H1 (cell line): ENCODE measurements around the gene SLX4IP. TPM values are rescaled to one million over a fixed set of nuclear protein-coding genes. Genes with fewer than 3 reads are reported as not detected.

Source experiments
- ASH2L ChIP-seq: fragments of 200-600, 300-600 bp; sonication (generic); IDR thresholded peaks from one replicate; pipeline ENCODE4 v1.7.1; 2017; ENCODE audit warnings: low read length
- CEBPB ChIP-seq: IDR thresholded peaks from 2 replicates; pipeline ENCODE4 v1.6.1; 2012; ENCODE audit warnings: low read depth, low read length
- CHD1 ChIP-seq: IDR thresholded peaks from 2 replicates; pipeline ENCODE4 v1.6.1; 2012; ENCODE audit warnings: low read depth, low read length, improper control_type of control experiment
- CHD2 ChIP-seq: IDR thresholded peaks from 2 replicates; pipeline ENCODE4 v1.6.1; 2012; ENCODE audit warnings: low read length, improper control_type of control experiment
- CREB1 ChIP-seq: IDR thresholded peaks from 2 replicates; pipeline ENCODE4 v1.6.1; 2012; ENCODE audit warnings: inconsistent platforms
- EZH2 ChIP-seq: fragments of 200-600 bp; sonication (generic); IDR thresholded peaks from 2 replicates; pipeline ENCODE4 v1.7.1; 2012; ENCODE audit warnings: low read depth, mild to moderate bottlenecking, moderate library complexity, low read length, inconsistent platforms; ENCODE audit not compliant: severe bottlenecking
- GTF2F1 ChIP-seq: IDR thresholded peaks from 2 replicates; pipeline ENCODE4 v1.6.1; 2012; ENCODE audit warnings: low read depth, low read length, improper control_type of control experiment, borderline replicate concordance
- HDAC2 ChIP-seq, 2 experiments: fragments of 300-600 bp in 1 of 2; sonication (generic) in 1 of 2; IDR thresholded peaks; 2 replicates each; pipeline ENCODE4 v1.6.1; 2011 to 2012; ENCODE audit warnings: low read depth in 2 of 2, low read length in 2 of 2, mild to moderate bottlenecking in 2 of 2, moderate library complexity in 2 of 2, borderline replicate concordance in 1 of 2, inconsistent platforms in 1 of 2
- HDAC6 ChIP-seq: IDR thresholded peaks from one replicate; pipeline ENCODE4 v1.7.1; 2012; ENCODE audit warnings: low read depth, mild to moderate bottlenecking, inconsistent platforms, low read length, moderate library complexity
- JUND ChIP-seq: IDR thresholded peaks from 2 replicates; pipeline ENCODE4 v1.6.1; 2011; ENCODE audit warnings: mild to moderate bottlenecking, improper control_type of control experiment, low read length
- KDM1A ChIP-seq: fragments of 200-600, 300-600 bp; sonication (generic); IDR thresholded peaks from 2 replicates; pipeline ENCODE4 v1.7.1; 2016; ENCODE audit warnings: mild to moderate bottlenecking, low read length, borderline replicate concordance
- NRF1 ChIP-seq: IDR thresholded peaks from 2 replicates; pipeline ENCODE4 v1.6.1; 2011; ENCODE audit warnings: mild to moderate bottlenecking, low read depth, low read length, improper control_type of control experiment
- POLR2AphosphoS5 ChIP-seq: IDR thresholded peaks from 2 replicates; pipeline ENCODE4 v1.6.1; 2011; ENCODE audit warnings: low read depth, low read length
- RAD21 ChIP-seq, 2 experiments: IDR thresholded peaks in 1 of 2; conservative IDR thresholded peaks in 1 of 2; 2 replicates each; pipeline ENCODE4 v1.6.1; 2011; ENCODE audit warnings: low read depth in 2 of 2, low read length in 2 of 2, improper control_type of control experiment in 1 of 2, inconsistent platforms in 1 of 2, mild to moderate bottlenecking in 1 of 2, moderate library complexity in 1 of 2
- RFX5 ChIP-seq: IDR thresholded peaks from 2 replicates; pipeline ENCODE4 v1.6.1; 2011; ENCODE audit warnings: low read depth, low read length, improper control_type of control experiment, borderline replicate concordance
- RNF2 ChIP-seq: fragments of 200-900, 300-1000 bp; sonication (generic); IDR thresholded peaks from 2 replicates; pipeline ENCODE4 v1.7.1; 2016; ENCODE audit warnings: borderline replicate concordance, low read depth, mild to moderate bottlenecking, antibody characterized with exemption, low read length; ENCODE audit not compliant: poor library complexity, severe bottlenecking; ENCODE audit errors: missing control alignments
- SAP30 ChIP-seq: fragments of 300-600 bp; sonication (generic); IDR thresholded peaks from 2 replicates; pipeline ENCODE4 v1.7.1; 2012; ENCODE audit warnings: low read length, moderate library complexity, mild to moderate bottlenecking, inconsistent platforms; ENCODE audit not compliant: insufficient read depth, insufficient replicate concordance
- SIX5 ChIP-seq: IDR thresholded peaks from 2 replicates; pipeline ENCODE4 v1.6.1; 2011; ENCODE audit warnings: mild to moderate bottlenecking, low read depth, low read length
- SP4 ChIP-seq: IDR thresholded peaks from 2 replicates; pipeline ENCODE4 v1.6.1; 2012; ENCODE audit warnings: low read length, inconsistent platforms
- SRF ChIP-seq: IDR thresholded peaks from 2 replicates; pipeline ENCODE4 v1.6.1; 2011; ENCODE audit warnings: mild to moderate bottlenecking, low read depth, low read length, moderate library complexity
- TAF1 ChIP-seq: IDR thresholded peaks from 2 replicates; pipeline ENCODE4 v1.6.1; 2011; ENCODE audit warnings: mild to moderate bottlenecking, low read depth, low read length
- TBP ChIP-seq: IDR thresholded peaks from 2 replicates; pipeline ENCODE4 v1.6.1; 2011; ENCODE audit warnings: low read depth, low read length, improper control_type of control experiment
- USF2 ChIP-seq: IDR thresholded peaks from 2 replicates; pipeline ENCODE4 v1.6.1; 2011; ENCODE audit warnings: low read length, improper control_type of control experiment
- ZNF274 ChIP-seq: IDR thresholded peaks from 2 replicates; pipeline ENCODE4 v1.7.0; 2012; ENCODE audit warnings: low read length, borderline replicate concordance; ENCODE audit errors: extremely low read depth
- polyA plus RNA-seq, 7 experiments: library from polyadenylated mRNA; depleted of rRNA in 3 of 7; stranded (reverse) in 5 of 7; unstranded in 2 of 7; fragments of >200 nt in 5 of 7; fragments of 200-250 nt in 2 of 7; gene quantifications; 1 replicate in 5 of 7; 2 replicates in 1 of 7; 4 replicates in 1 of 7; pipeline versions ENCODE4 v1.2.1 to v1.2.3, GENCODE V29; 2011 to 2013; ENCODE audit warnings: missing spikeins in 2 of 7, mixed read lengths in 2 of 7
- total RNA-seq: library from RNA; stranded (reverse); fragmentation: NEBNext Ultra II Directional; extraction: Animal tissue kit (Norgen Biotek cat#: 25700); gene quantifications from 2 replicates; pipeline ENCODE4 v1.2.1, GENCODE V29; 2021

The SLX4IP gene
- total and polyA plus RNA-seq, 2 of the 8 experiments (the other 6 are each of a cell fraction or from before 2014, with no cell fraction given) = 2.4 to 8.7 TPM

DNA sequence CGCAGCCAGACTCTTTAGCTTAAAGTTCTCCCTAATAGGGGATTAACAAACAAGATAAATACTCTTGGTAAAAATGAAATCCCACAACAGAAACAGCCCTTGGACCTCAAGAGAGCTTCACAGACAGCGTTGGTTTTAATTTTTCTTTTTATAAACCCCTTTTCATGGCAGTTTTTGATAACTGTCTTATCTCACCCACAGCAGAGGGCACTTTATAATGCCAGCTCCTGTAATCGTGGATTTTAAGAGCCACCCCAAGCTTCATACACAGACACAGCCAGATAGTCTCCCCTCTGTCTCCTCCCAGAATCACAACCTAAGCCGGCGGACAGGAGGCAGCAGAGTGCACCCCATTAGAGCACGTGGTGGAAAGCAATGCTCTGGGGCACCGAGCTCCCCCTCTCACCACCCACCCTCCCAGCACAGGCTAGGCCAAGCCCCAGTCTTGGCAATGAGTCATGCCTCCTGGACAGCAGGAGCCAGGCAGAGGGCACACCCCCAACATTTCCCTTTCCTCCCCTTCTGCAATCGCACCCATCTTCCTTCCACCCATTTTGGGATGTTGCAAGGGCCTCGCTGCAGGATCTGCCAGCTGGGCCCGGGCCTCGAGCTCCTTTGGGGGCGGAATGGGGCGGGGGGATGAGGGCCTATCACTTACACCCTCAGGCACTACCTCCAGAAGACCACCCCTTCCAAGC, 236.3 kb downstream of the SLX4IP start (continued):
- TF ChIP-seq JUND = peak; percentile 86
- TF ChIP-seq TBP = peak; percentile 15; the same call in 1 of the 2 replicates
- TF ChIP-seq RFX5 = no peak
- no peak for TF ChIP-seq KDM1A
- TF ChIP-seq SRF = no peak
- TF ChIP-seq RNF2 = no peak
- TF ChIP-seq USF2 = peak; percentile 75
- TF ChIP-seq CHD1 = no peak
- no peak for TF ChIP-seq EZH2
- no peak for TF ChIP-seq GTF2F1
- peak; percentile 49 for TF ChIP-seq SAP30
- no peak for TF ChIP-seq NRF1
- no peak for TF ChIP-seq CEBPB
- no peak for TF ChIP-seq SP4
- peak in 1 of 2 experiments; percentile 24; a peak in 1 of 4 replicates for TF ChIP-seq HDAC2 (IDR thresholded peaks at IDR 0.05; ENCODE audit: borderline replicate concordance in 1 of 2, low read depth in 2 of 2, low read length in 2 of 2)
- no peak for TF ChIP-seq CREB1
- no peak for TF ChIP-seq CHD2
- TF ChIP-seq ASH2L = no peak
- TF ChIP-seq RAD21 (IDR thresholded peaks at IDR 0.05 in 1 of 2, conservative IDR thresholded peaks at IDR 0.05 in 1 of 2; ENCODE audit: low read depth in 2 of 2, low read length in 2 of 2) = peak; percentile 36 to 55
- TF ChIP-seq ZNF274 = no peak
- TF ChIP-seq POLR2AphosphoS5 = no peak
- TF ChIP-seq HDAC6 = no peak
- no peak for TF ChIP-seq TAF1
- no peak for TF ChIP-seq SIX5
